Inflammatory macrophage treated with lipopolysaccharide for 4 hours (primary cell): ENCODE results near the gene KCND3.

Experiments
- DNase-seq: peaks from one replicate; pipeline ENCODE4 v3.0.0-alpha.2; 2020

The KCND3 gene

DNA sequence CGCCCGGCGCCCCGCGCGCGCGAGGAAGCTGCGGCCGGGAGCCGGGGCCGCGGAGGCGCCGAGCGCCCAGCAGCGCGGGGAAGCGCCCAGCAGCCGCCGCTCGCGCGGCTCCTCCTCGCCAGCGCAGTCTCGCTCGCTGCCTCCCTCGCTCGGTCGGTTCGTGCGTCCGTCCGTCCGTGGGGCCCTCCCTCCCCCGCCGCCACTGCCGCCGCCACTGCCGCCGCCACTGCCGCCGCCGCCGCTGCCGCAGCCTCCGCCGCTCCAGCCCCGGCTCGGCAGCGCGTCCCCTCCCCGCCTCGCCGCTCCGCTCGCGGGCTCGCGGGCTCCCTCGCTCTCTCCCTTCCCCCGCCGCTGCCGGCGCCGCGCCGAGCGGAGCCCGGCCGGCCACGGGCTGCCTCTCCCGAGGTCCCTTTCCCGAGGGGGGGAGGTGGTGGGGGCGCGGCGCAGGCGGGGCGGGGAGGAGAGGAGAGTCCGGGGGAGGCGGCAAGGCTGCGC is at the start of gene KCND3:
KCND3 (minus strand) TSS at position 138 of the 495 bp plus-strand sequence.
- DNase-seq: peak; percentile 2

DNA sequence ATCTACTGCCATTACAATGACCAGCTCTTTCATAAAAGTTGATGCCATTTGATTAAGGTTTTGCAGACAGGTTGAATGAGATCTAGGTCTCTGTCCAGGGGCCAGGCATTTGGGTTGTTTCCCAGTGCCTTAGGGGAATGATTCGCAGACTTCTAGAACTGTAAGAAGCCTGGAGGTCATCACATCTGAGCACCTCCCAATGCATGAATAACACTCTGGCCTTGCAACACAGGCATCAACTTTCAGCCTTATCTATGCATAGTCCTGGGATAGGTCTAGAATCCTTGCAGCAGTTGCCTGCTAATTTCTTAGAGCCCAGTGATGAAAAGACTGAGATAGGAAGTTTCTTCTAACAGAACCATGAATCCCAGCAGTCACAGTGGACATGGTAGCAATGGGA is 44.8 kb upstream of the KCND3 start:
- DNase-seq: no peak

DNA sequence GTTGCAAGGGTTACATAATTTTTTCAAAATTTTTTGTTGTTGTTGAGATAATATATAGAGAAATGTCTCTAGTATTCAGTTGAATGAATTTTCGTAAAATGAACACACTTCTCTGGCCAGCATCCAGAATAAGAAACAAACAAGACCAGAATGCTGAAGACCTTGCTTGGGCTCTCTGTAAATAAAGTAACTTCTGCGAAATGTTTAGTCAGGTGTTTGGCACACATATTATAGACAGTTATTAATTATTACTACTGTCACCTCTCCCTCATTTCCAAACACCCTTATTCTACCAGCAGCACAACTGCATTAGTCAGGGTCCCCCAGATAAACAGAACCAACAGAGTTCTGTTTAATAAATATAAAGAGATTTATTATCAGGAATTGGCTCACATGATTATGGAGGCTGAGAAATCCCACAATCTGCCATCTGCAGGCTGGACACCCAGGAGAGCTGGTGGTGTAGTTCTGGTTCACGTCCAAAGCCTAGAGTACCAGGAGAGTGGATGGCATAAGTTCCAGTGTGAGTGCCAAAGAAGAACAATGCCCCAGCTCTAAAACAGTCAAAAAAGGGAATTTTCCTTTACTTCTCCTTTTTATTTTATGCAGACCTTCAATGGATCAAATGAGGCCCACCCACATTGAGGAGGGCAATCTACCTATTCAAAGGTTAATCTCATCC is 44.1 kb upstream of the KCND3 start:
- no peak for DNase-seq

DNA sequence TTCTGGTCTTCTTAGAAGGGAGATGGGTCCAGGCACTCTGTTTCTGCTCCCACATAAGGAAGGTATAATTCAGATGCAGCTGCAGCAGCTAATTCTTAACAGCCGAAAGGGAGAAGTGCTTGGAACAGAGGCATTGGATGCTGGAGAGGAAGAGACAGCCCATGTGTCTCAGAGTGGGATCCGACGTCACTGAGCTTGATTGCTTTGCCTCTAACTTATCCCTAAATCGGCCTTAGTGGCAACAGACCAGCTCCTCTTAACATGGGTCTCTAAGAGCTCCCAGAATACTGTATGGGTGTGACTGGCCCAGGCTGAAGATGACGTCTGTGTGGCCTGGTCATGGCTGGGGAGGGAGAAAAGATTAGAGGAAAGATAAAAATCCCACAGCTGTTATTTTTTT is 40.7 kb upstream of the KCND3 start:
- no peak for DNase-seq

DNA sequence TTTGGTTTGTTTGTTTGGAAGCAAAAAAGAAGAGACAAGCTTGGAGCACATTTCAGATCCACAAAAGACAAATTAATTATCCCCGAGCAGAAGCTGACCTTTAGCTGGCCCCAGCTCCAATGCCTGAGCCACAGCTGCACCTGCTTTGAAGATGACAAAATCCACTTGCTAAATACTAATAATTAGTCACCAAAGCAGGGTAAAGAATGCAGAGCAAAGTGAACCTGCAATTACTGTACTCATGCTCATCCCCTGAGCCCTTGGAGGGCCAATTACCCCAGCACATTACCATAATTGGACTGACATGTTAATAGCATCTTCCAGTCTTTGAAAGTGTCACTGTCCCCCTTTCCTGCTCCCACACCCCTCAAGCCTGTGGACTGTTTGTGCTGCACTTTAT is 38.2 kb upstream of the KCND3 start:
- no peak for DNase-seq

DNA sequence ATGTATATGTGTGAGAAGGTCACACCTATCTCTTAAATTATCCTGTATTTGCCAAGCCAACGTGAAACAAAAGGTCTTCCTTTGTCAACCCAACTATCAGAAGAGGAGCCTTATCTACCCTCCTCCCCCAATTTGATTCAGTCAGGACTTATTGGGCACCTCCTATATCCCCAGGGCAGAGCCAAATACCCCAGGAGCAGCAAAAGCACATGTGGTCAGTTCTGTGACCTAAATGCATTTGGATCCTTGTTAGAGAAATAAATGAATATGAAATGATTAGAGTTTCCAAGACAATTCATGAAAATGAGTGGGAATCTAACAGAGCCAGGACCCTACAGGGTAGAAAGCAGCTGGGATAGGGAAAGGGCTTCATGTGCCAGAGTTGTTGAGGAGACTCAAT is 37.0 kb upstream of the KCND3 start:
- no peak for DNase-seq

DNA sequence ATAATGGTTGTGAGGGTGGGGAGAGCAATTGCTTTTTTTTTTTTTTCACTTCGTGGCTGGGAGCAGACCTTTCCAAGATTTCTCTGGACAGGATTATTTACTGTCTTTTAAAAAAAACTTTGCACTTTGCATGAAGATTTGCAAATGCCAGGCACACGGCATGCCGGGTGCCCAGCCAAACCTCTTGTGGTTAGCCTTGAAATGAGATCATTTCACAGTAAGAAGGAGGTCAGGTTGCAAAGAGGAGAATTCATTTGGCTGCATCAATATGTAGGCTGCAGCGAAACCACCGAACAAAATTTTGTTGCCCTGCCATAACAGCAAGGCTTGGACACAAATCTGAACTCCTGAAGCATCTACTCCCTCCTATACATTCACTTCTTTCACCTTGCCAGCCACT is 36.5 kb upstream of the KCND3 start:
- DNase-seq: no peak

DNA sequence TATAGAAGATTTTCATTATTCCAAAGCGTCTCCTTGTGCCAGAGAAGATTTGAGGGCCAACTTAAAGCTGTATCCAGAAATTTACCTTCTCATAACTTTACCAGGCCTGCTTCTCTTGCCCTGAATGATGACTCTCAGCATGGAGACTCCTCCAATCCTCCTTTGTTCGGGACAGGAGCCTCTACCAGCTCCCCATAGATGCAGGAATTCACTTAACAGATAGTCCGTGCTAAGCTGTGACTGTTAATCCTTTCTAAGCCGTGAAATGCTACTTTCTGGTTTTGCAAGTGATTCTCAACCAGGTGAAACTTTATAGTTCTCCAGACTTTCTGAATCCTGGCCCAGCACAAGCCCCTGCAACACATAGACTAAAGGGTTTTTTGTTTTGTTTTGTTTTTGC is 31.8 kb upstream of the KCND3 start:
- no peak for DNase-seq

DNA sequence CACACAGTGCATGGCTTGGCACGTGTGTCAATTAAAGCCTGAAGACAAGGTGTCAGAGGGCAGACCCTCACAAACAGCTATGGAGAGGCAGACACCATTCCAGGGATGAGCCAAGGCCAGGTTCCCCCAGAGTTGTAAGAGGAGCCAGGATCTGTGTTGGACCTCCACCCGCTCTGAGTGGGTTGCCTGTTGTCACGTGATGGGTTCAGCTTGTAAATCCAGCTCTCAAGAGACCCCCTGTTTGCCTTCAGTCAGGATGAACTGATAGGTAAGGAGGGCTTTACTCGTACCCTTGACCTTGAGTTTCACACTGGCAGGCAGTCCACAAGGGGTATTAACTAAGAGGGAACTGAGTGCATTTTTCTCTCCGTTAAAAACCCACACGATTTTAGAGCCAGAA is 27.7 kb upstream of the KCND3 start:
- no peak for DNase-seq

DNA sequence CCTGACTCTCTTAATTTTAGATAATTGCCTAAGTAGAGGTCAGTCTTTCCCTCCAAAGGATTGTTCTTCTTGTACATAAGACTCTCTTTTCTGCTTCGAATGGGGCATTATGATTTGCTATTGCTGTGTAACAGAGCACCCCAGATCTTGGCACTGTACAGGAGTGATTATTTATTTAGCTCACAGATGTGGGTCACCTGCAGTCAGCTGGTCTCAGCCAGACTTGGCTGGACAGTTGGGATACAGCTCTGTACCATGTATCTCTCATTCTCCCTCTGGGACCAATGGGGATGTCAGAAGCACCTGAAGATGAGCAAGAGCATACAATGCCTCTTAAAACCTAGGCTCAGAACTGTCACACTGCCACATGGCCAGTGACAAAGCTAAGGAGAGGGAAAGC is 23.4 kb upstream of the KCND3 start:
- DNase-seq: no peak

DNA sequence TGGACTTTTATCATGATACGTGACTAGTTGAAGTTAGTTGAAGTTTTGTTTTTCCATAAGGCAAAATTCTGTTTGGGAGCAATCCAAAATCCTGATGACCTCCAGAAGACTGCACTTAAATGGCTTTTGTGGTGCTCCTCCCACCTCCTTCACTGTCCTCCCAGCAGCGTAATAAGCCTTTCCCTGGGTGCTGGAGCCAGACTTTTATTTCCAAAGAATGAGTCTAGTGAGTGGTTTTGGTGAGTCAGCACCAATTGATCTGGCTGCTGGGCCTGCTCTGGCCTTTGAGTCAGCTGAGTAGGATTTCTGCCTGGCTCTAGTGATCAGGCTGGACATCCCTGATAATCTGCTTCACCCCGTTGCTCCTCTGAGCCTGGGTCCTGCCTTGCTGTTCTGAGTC is 21.7 kb upstream of the KCND3 start:
- DNase-seq: no peak

DNA sequence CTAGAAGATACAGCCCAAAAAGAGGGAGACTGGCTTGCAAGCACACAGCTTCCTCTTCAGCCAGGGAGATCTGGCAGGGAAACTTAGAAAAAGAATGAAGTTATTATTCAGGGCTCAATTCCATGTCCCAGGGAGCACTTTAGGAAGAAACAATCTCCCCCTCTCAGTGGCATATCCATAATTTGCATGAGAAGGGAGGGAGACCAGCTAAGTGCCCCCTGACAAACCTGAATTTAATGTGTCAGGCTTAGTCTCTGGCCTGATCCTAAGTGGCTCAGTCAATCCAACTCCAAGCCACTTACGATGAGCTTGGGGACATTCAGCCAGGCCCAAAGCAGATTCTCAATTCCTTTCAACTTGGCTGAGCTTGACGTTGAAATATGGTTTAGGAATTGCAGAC is 17.7 kb upstream of the KCND3 start:
- DNase-seq: no peak

DNA sequence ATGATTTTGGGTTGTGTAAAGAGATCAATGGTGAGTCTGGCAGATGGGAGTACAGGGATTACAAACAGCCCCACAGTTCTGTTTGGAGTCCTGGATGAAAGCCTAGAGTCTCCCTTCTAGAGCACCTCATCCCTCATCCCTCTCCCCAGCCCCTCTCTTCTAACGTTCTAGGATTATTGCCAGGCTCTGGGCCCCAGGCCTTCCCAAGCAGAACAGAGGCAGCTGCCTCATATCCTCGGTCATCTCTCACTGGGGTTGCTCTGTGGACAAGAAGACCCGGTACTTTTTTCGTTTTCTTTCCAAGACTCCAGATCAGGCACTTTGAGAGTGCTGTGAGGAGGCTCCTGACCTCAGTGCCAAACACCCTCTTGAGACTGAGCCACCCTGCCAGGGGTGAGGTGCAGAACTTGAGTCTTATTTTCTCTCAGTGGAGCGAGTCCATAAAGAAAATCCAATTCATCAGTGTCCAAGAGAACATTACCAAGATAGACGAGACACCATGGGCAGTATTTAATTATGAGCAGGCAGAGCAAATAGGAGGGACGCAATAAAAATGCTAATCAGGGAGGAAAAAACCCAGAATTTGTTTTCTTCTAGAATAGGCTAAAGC is 17.1 kb upstream of the KCND3 start:
- DNase-seq: no peak

DNA sequence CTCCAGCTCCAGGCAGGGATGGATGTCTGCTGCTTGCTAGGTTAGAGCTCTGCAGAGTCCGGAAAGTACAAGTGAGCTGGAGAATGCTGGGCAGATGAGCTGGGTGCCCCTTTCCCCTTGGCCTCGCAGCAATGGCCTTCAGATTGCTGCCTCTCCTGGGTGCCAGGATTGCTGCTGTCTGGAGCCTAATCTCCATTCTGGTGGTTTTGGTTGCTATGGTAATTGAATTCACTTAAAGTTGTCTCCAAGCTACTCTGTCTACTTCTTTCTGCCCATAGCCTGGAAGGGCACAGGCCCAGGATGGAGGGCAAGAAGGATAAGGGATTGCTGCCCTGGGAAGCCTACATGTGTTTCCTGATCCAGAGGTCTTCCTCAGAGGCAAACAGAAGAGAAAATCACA is 14.6 kb upstream of the KCND3 start:
- no peak for DNase-seq

DNA sequence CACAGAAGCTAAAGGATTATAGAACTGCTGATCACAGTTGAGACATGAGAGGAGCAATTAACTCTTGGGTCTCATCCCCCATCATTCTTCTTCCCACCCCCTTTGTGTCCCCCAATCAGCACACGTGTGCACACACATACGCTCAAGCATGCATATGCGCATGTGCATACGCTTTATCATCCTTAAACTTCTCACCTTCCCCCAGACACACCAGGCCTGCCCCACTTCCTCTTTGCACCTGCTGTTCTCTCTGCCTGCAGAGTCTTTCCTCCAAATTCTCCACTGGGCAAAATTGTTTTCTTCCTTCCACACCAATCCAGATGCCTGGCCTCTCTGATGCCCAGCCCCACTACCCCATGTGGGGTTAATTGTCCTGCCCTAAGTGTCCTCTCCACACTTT is 13.0 kb upstream of the KCND3 start:
- no peak for DNase-seq

DNA sequence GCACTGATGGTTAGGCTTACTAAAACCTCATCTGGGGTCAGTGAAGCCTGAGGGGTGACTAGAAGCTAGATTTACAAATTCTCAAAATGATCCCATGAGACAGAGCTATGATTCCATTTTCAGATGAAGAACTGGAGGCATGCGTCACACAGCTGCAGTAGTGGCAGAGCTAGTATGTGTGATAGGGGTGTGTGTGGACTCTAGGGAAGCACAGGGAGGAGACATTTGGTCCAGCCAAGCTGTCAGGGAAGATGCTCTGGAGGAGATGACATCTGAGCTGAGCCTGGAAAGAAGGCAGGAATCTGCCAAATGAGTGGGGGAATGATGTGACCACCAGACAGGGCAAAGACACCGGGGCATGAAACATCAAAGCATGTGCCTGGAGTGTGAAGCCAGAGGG is 12.0 kb upstream of the KCND3 start:
- no peak for DNase-seq

DNA sequence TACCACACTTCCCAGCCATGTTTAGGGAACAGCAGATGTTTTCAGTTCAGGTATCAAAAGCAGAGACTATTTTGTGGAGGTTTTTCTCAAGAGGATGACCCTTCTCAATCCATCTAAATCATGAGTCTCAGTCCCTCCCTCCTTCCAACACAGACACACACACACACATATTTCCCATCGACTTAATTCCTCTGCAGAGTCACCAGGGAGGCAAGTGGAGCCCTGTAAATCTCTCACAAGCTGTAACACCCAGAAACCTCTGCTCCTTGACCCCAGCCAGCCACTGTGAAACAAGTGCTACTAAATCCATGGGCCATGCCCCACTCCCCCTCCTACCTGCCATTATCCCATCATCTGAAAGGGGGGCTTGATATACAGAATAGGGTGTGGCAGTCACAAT is 10.6 kb upstream of the KCND3 start:
- no peak for DNase-seq

DNA sequence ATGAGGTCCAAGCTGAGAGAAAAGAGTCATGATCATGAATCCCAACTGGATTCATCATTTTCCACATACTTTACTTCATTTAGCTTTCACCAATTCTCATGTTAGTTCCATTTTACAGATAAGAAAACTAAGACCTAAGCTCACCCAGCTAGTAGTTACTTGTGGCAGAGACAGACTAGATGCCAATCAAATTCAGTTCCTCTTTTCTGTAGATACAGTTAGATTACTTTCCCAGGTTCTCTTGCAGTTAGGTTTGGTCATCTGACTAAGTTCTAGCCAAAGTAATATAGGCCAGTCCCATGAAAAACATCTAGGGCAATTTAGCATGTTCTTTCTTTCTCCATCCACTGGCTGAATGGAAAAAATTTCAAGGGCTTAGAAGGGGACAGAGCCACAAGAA is 8.9 kb upstream of the KCND3 start:
- DNase-seq: no peak

DNA sequence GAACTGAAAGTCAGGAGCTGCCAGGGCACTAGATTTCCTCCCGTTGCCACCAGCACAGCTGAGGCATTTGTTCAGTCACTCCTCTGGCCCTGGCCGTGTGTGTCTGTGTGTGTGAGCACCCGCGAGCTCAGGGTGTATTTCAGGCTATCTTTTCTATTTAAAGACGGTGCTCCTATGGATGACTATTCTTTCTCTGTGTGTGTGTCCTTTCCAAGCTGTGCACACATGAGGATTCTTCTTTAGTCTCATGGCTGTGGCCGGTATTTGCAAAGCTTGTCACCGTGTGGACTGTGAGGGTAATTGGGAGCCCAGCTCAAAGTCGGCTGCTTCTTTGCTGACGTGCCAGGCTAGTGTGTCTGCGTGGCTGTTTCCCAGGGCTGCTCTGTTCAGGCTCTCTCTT is 3.0 kb upstream of the KCND3 start:
- no peak for DNase-seq

DNA sequence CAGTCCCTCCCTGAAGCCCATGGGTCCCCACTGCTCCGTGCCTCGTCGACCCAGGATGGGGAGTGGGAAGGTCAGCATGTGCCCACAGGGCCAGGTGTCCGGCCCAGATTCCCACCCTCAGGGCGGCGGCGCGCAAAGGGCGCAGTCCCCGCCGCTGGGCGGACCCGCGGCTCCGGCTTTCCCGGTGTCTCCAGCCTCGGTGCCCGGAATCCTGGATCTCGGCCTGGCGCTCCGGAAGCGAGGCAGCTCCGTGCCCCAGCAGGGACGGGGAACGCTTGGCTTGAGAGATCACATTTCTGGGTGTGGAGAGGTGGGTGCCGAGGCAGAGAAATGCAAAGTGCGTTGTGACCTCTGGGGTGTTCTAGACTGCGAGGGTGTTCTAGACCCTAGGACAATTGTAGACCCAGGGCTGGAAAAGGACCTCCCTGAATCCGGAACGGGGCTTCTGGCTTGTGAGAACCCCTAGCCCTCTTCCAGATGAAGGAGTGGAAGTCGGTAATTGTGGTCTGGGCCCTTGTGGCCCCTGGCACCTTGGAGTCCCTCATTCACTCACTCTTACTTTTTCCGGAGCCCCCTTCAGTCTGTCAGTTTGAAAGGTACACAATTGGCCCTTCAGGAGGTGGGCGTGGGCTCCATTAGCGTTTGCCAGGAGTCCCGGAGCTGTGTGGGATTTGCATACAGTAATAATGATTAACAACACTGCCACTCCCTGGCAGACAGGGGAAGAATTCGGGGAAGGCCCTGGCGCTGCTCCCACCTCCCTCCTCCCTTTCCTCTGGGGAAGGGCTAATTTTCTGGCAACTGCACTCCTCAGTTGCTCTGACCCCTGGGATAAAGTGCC is 1.6 kb upstream of the KCND3 start:
- DNase-seq: peak; percentile 19

DNA sequence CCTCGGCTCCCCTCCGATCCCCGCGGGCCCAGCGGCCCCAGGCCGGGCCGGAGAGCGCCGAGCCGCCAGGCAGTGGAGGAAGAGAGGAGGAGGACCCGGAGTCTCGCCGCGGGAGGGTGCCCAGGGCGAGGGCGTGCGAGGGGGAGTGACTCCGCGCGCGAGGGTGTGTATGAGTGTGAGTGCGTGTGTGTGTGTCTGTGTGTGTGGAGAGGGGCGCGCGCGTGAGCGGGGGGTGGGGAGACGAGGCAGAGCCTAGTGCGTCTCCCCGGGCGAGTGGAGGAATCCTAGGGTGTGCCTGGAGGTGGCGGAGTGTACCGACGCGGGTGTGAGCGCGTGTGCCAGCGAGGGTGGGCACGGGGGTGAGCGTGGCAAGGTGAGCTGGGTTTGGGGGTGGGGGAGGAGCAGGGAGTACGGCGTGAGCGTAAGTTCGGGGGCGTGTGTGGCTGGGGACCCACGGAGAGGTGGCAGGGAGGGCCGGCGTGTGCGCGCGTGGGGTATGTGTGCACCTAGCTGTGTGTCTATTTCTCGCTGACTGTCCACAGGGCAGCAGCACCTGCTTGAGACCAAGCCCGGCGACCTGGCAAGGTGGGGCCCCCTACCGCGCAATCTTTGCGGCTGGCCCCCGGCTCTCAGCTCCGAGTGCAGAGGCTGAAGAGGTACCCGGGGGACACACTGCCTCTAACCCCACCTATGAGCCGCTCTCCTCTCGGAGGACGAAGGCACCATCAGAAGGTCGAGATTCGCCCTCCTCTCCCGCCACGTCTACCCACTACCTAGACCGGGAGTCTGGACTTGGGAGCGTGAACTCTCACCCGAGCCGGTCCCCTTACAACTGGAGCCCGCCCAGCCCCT is 784 bp upstream of the KCND3 start:
- no peak for DNase-seq

DNA sequence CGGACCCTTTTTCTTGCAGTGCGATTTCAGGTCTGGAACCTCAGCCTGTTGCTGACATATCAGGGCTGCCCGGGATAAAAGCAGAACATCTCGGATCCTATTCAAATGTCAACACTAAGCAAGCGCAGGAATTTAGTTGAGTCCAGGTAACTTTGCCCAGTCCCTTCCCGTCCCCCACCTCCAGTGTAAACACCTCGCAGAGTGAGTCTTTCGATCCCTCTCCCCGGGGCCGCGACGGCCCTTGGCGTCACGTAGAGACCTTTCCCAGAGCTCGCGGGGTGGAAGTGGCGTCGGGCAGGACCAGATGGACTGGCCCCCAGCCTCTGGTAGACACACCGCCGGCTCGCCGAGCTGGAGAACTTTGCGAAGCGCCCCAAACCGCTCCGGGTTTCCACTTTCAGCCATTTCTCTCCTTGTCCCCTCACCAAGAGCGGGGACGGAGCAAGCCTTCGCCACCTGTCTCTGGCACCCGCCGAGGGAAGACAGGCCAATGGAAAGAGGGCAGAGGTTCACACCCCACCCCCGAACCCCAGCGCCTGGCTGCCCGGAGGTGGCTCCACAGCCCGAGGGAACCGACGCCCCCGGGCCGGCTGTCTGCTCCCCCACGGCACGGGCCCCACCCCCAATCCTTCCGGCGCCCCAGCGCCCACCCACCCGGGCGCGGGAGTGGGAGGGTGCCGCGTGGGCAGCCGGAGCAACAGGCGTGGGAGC is 570 bp downstream of the KCND3 start:
- DNase-seq: no peak

DNA sequence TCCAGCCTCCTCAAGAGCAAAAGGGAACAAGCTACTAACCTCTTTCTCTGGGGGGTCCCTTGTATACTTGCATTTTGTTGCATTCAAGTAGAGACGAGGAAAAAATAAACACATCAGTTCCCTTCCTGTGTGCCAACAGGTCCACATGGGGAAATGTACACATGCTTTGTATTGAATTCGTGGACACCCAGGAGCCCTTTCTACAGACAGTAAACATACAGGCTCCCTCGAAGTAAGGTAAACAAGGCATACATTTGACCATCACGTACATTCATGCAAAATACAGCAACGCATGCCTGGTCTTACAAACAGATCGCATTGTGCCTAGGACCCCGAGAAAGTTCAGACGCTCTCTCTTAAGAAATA is 1.1 kb downstream of the KCND3 start:
- no peak for DNase-seq
